ENCODE results near the gene ATP6V0C.

The ATP6V0C gene

DNA sequence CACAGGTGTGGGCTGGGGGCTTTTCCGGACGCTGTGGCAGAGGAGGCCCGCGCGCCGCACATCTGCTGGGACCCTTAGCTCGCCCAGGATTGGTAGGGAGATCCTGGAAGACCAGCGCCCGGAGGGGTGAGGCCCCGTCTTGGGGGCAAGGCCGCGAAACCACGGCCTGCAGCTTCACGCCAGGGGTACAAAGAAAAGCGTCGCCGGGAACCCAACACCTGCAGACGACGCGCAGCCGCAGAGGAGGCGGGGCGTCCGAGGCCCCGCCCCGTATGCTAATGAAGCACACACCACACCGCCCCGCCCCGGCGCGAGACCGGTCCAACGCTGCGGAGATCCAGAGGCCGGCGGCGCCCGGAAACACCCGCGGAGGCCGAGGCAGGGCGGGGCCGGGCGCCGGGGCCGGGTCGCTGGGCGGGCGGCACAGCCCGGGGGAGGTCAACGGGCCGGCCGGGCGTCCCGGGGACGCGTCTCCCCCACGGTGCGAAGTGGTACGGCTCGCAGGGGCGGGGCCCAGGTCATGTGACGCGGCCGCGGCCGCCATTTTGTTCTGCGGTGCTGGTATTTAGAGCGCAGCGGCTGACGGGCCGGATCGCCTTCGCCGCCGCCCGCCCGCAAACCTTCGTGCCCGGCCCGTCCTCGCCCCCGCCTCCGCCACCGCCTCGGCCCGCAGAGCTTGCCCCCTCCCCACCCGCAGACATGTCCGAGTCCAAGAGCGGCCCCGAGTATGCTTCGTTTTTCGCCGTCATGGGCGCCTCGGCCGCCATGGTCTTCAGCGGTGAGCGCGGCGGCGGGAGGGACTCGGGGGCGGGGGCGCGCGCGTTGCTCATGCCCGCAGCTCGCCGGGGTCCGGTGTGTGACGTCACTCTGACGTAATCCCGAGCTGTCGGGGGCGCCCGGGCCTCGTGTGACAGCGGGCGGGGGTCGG lies at the start of gene ATP6V0C:
ATP6V0C (plus strand) TSS at position 548 of the 928 bp plus-strand sequence; CDS start at position 700, 152 bp downstream.
- DNase-seq = peak; percentile 44

- DNase-seq = no peak
These were observed 49.4 kb upstream of the ATP6V0C start for GRCh38 chr16:2464333-2464732.

DNA sequence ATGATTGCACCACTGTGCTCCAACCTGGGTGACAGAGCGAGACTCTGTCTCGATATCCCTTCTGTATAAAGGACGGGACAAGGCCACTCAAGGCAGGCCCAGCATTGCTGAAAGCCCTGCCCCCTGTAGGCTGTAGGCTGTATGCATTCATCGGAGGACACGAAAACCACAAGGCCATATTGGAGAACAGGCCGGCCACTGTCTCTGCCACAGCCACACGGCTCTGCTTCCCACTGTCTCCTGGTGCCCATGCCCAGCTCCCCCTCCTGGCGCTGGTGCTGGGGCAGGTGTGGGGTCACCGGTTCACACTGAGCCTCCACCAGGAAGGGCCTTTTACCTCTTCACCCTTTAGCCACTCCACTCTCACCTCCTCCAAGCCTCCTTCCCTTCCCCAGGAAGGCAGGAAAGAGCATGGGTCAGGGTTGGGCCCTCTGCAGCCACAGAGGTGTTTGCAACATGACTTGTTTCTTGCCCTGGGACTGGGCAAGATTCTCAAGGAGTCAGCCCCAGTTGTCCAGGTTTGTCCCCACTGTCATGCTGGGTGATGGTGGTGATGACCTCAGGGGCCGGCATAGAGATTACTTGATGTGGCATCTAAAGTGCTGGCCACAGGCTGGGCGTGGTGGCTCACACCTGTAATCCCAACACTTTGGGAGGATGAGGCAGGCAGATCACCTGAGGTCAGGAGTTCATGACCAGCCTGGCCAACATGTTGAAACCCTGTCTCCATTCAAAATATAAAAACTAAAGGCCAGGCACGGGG lies 47.9 kb upstream of the ATP6V0C start:
- no peak for DNase-seq

GRCh38 chr16:2466667-2467527 lies 46.9 kb upstream of the ATP6V0C start:
- DNase-seq = no peak

DNA sequence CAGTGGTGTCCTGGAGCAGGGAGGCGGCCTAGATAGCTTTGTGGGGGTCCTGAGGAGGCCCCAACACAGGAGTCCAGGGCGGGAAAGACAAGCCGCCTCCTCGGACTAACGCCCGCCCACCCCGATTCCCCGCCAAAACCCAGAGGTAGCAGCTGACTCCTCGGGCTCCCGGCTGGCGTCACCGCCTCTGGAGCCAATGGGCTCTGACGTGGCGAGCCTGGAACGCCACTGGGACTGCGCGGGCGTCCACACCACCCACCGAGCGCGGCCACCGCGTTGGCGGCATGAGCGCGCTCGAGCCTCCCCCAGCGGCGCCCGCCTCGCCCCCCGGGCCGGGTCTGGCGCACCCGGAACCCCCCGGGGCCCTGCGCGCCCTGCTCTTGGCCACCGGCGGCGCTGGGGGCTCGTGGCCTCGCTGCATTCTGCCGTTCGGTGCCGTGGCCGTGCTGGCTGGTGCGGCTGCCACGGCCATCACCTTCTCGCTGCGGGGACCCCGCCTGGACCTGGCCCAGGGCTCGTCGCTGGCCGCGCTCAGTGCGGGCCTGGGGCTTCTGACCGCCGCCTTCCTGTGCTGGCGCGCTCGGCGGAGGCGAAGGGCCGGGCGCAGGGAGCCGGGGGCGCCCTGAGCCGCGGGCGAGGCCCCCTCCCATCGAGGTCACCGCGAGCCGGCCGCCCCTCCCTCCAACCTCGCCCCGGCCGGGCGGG lies 46.1 kb upstream of the ATP6V0C start:
- no peak for DNase-seq

- DNase-seq = no peak
These were observed 45.5 kb upstream of the ATP6V0C start for GRCh38 chr16:2468233-2468724.

- DNase-seq = no peak
These were observed 44.9 kb upstream of the ATP6V0C start for GRCh38 chr16:2468725-2469398.

DNA sequence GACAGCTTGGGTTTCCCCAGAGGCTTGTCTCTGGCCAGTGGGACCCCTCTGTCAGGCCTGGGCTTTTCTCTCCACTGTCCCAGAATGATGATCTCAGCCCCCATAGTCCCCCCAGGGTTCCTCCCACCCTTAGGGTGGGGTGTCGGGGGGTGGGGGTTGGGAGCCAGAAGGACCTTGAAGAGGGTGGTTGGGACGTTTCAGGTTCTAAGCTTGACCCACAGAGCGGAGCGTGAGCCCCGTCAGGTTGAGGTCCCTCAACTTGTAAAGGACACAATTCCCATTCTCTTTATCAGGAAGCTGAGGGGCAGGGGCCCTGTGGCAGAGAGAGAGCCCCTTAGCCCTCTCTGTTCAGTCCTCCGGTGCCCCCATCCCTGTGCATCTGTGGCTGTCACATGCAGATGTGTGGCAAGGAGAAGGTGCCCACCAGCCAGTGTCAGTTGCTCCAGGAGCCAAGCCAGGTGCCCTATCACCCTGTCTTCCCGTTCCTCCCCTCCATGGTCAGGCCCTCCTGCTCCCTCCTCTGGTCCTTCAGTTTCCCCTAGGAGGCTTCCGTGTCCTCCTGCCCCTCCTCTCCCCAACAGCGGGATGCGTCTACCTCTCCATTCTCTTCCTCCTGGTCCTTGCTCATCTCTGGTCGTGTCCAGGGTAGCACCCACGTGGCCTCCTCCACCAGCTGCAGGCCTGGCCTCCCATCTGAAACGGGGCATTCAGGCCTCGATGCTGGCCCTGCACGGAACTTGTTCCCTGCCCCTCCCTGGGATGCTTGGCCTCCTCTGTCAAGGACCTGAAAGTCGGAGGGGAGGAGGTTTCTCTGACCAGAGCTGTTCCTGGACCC lies 44.1 kb upstream of the ATP6V0C start:
- no peak for DNase-seq

DNA sequence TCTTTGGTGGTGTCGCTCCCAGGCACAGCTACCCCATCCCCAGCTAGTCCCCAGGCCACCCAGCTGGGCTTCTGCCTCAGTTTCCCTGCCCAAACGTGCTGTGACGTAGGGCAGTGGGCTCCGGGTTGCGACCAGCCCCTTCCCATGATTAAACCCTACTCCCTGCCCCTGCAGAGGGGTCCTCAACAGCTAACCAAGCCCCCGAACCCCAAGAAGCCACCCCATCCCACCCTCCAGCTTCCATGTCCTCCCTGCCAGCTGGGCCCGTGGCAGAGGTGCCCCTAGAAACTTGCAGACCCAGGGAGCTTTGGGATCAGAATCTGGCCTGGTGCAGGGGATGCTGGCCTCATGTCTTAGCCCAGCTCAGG lies 43.5 kb upstream of the ATP6V0C start:
- no peak for DNase-seq

GRCh38 chr16:2470603-2471015 lies 43.1 kb upstream of the ATP6V0C start:
- no peak for DNase-seq

GRCh38 chr16:2471016-2471652 lies 42.6 kb upstream of the ATP6V0C start, which contains the start of gene NTN3:
Gene NTN3 (plus strand): TSS chr16:2471297. CDS start chr16:2471702, 405 bp downstream.
- no peak for DNase-seq

- DNase-seq = no peak
These were observed 41.9 kb upstream of the ATP6V0C start for GRCh38 chr16:2471653-2472487.

- DNase-seq = no peak
These were observed 41.3 kb upstream of the ATP6V0C start for GRCh38 chr16:2472488-2472864.

GRCh38 chr16:2472885-2473445 lies 40.8 kb upstream of the ATP6V0C start:
- no peak for DNase-seq

DNA sequence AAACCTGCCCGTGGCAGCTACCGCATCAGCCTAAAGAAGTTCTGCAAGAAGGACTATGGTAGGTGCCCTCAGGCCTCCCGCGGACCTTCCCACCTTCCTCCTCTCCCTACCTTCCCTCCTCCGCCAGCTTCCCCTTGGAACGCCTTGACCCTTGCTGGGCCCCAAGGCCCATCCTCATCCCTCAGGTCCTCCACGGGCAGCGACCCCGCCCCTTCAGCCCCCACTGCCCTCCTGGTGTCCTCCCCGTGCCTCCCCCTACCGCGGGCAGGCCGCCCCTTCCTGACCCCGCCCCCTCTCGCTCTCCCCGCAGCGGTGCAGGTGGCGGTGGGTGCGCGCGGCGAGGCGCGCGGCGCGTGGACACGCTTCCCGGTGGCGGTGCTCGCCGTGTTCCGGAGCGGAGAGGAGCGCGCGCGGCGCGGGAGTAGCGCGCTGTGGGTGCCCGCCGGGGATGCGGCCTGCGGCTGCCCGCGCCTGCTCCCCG lies 40.3 kb upstream of the ATP6V0C start:
- no peak for DNase-seq

DNA sequence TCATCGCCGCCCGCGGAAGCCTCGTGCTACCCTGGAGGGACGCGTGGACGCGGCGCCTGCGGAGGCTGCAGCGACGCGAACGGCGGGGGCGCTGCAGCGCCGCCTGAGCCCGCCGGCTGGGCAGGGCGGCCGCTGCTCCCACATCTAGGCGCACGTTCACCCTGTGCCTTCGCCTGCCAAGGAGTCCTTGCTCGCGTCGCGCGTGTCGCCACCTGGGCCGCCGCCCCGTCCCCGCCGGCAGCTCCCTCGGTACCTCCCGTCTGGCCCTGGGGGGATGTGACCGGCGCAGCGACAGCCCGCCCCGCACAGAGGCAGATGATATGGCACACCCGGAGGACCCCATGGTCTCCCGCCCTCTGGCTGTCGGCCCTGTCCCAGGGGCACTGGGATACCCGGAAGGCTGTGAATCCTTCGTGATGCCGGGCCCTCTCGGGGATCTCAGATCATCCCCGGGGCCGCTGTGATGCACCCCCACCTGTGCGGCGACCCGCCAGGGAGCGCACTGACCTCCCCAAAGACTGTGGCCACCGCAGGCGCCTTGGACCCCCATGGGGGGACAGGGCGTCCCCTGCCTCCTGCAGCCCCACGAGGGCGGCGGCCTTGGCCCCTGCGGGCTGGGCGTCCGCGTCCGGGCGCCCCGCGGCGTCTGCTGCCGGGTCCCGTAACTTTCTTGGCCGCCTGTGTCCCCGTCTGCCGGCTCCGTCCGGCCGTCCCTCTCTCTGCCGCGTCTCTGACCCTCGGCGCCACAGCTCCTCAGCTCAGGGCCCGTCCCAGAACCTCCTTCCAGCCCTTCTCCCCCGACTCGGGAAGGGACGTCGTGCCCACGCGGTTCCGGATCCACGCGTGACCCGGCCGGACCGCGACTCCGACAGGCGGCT lies 39.5 kb upstream of the ATP6V0C start:
- no peak for DNase-seq

GRCh38 chr16:2474877-2475412 lies 38.8 kb upstream of the ATP6V0C start, which contains the start of gene TBC1D24:
Gene TBC1D24 (plus strand): TSS chr16:2475127. CDS start chr16:2496149, 21,022 bp downstream.
- peak; percentile 27 for DNase-seq
